Coronary artery (tissue), 2 donors: ENCODE results near the gene PMPCB.

ENCODE experiments used
- DNase-seq: peaks from one replicate; pipeline ENCODE4 v3.0.0-alpha.2; 2017; ENCODE audit warnings: low spot score
- H3K27ac ChIP-seq, 2 donors: fragments of 200-600 bp; sonication (generic); one replicate each; pipeline ENCODE4 v1.5.1; 2016 to 2019
- H3K4me3 ChIP-seq: fragments of 200-600 bp; sonication (generic); 2 replicates; pipeline ENCODE4 v1.5.1; 2016; ENCODE audit warnings: mild to moderate bottlenecking, moderate library complexity
- TF ChIP-seq, protein P1 (sequence below): fragments of 200-600 bp; sonication (generic); IDR thresholded peaks from one replicate; pipeline ENCODE4 v1.5.1; 2019; ENCODE audit warnings: antibody characterized with exemption

The PMPCB gene

DNA sequence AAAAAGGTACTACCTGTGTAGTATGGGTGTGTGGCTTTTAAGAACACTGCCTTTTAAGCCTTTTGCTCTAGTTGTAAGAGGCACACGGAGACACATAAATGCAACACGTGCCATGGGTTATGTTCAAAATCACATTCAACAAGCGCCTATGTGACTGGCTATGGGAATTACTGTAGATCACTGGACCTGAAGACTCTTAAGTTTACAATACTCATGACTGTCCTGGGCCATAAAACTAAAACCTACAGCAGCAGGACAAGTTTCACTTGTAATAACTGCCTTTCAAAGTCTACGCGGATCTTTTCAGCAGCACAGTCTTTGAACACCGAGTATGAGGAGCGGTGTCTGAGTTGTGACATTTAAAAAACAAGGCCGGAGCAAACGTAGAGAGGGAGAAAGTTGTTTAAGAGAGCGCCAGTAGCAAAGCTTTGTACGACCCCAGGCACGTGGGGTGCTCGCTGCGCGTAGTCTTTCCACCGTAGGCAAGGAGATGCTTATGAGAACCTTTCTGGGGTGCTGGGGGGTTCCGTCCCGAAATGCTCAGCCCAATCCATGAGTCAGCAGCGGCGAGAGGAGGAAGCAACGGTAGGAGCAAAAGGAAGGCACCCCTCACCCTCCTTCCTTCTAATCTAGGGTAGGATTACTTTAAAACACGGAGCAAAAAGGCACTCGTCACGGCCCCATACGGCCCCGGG lies 46.7 kb downstream of the PMPCB start:
- TF ChIP-seq, protein P1, sequence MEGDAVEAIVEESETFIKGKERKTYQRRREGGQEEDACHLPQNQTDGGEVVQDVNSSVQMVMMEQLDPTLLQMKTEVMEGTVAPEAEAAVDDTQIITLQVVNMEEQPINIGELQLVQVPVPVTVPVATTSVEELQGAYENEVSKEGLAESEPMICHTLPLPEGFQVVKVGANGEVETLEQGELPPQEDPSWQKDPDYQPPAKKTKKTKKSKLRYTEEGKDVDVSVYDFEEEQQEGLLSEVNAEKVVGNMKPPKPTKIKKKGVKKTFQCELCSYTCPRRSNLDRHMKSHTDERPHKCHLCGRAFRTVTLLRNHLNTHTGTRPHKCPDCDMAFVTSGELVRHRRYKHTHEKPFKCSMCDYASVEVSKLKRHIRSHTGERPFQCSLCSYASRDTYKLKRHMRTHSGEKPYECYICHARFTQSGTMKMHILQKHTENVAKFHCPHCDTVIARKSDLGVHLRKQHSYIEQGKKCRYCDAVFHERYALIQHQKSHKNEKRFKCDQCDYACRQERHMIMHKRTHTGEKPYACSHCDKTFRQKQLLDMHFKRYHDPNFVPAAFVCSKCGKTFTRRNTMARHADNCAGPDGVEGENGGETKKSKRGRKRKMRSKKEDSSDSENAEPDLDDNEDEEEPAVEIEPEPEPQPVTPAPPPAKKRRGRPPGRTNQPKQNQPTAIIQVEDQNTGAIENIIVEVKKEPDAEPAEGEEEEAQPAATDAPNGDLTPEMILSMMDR: no peak
- Histone ChIP-seq H3K27ac (peak overlapping the region; percentile 58 to 90), H3K4me3 (peak overlapping the region; percentile 96)
- DNase-seq: no peak

DNA sequence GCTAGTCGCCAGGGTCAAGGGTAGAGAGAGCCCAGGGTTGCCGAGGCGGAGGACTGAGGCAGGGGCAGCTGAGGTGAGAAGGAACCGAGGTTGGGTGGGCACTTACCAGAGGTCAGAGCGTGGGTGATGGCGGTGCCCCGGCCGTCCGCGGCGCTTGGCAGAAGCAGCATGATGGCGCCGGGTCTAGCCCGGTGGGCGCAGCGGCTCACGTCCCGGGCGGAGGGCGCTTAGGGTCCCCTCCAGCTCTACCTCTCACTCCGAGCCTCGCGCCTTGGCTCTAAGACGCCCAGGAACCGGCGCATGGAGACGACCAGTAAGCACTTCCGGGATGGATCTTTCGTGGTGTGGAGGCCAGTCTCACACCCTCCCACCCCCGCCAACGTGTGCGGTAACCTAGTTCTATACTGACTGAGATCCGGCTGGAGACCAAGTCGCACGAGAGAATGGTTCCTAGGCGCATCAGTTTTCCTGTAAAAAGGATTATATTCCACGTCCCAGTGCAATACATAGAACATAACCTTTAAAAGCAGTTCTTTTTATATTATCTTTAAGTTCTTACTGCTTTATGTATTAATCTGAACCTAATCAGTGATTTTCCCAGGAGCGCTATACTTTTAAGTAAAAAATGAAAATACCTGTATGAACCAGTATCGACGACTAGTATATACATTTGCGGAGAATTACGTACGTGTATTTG lies 47.4 kb downstream of the PMPCB start, which contains the start of gene DNAJC2:
TSS of gene DNAJC2 (minus strand) at position 315 of the 697 bp plus-strand sequence. CDS start at position 170, 145 bp downstream.
- TF ChIP-seq, protein P1: no peak
- Histone ChIP-seq H3K4me3 (peak within 1 kb of the TSS; percentile 96), H3K27ac (peak within 1 kb of the TSS; percentile 58 to 90)
- DNase-seq: peak; percentile 89

DNA sequence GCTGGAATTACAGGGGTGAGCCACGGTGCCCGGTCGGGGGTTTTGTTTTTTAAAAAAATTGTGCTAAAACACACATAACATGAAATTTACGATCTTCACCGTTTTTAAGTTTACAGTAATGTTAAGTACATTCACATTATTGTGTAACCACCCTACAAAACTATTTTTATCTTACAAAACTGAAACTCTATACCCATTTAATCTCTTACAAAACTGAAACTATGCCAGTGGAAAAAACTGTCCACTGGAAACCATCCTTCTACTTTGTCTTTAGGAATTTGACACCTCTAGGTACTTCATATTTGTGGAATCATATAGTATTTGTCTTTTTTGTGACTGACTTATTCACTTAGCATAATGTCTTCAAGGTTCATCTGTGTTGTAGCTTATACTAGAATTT lies 49.2 kb downstream of the PMPCB start:
- no peak for DNase-seq
- Histone ChIP-seq H3K27ac (no peak overlapping the region), H3K4me3 (no peak overlapping the region)
- TF ChIP-seq, protein P1: no peak

DNA sequence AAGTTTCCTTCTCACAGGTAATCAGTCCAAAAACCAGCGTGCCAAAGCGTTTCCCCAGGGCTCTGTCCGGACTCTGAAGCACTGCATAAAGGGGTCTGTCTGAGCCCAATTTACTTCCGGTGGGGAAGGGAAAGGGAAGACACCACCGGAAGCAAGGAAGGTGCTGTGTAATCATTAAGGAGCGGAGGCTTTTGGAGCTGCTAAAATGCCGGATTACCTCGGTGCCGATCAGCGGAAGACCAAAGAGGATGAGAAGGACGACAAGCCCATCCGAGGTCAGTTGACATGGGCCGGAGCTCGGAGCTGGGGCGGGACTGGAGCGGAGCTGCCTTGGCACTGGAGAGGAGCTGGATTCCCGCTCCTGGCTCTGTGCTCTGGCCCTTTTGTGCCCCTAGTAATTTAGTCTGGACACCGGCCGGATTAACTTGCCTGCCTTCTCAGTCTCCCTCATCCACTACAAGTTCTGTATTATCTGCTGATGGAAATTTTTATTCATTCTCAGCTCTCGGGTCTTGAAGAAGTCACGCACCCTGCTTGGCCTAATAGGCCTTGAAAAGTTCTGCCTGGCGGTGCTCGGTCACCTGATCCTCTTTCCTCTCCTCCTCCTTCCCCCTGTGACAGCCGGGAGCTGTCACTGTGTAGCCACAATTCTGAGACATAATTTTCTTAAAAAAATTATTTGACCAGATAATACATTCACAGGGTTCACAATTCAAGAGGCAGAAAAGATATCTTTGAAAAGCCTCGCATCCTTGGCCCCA lies 50.5 kb downstream of the PMPCB start, which contains the start of gene PSMC2:
TSS of gene PSMC2 (plus strand) at position 137 of the 761 bp plus-strand sequence. CDS start at position 206, 69 bp downstream.
- H3K27ac ChIP-seq: peak within 1 kb of the TSS; percentile 90 to 91
- H3K4me3 ChIP-seq: peak within 1 kb of the TSS; percentile 87
- TF ChIP-seq, protein P1: no peak
- DNase-seq: peak; percentile 88

DNA sequence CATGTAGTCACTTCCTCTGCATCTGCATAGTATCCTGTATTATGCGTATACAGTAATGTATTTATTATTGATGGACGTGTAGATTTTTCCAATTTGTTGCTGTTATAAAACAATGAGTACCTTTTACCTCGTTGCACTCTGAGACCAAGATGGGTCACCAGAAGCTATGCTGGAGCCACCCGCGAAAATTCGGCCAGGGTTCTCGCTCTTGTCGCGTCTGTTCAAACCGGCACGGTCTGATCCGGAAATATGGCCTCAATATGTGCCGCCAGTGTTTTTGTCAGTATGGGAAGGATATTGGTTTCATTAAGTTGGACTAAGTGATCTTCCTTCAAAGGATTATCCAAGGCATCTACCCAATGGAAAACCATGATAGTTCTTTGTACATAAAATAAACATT lies 51.2 kb downstream of the PMPCB start:
- H3K27ac ChIP-seq: peak overlapping the region in 1 of 2 donors; percentile 91
- peak overlapping the region; percentile 87 for H3K4me3 ChIP-seq
- TF ChIP-seq, protein P1: no peak
- no peak for DNase-seq

DNA sequence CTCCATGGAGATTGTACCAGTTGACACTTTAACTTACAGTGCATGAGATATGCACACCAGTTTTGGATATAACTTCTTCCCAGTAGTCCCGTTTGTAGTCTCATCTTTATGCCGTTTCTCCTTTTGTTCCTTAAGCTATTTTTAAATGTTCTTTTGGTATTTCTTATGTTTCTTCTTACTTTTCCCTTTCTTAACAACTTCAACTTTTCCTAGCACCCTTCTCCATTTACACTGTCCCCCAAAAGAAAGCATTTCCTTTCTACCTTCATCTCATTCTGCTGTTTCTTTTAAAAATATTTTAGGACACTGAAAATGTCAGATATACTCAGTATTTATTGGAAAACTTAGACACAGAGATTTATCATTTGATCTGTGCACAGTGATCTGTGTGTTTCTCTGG lies 51.7 kb downstream of the PMPCB start:
- peak overlapping the region; percentile 87 for H3K4me3 ChIP-seq
- TF ChIP-seq, protein P1: no peak
- DNase-seq: no peak
- no peak overlapping the region for H3K27ac ChIP-seq
